GM19397 (cell line): ENCODE results near the gene IMPDH1.
"Not testable (repeated sequence)": the region's sequence is repeated elsewhere in the genome, so short reads cannot be mapped to it uniquely, and the experiment has no call there.

ENCODE experiments used
- ATAC-seq: cut with Tn5 transposase; IDR thresholded peaks from one replicate; pipeline ENCODE4 v1.9.1; 2021; ENCODE audit warnings: mild to moderate bottlenecking, moderate library complexity; ENCODE audit not compliant: unreplicated experiment

The IMPDH1 gene

GRCh38 chr7:128409596-128410450, at the start of gene IMPDH1:
IMPDH1 (minus strand) TSS chr7:128409982; CDS start chr7:128409901, 81 bp downstream.
- ATAC-seq = peak; percentile 81

DNA sequence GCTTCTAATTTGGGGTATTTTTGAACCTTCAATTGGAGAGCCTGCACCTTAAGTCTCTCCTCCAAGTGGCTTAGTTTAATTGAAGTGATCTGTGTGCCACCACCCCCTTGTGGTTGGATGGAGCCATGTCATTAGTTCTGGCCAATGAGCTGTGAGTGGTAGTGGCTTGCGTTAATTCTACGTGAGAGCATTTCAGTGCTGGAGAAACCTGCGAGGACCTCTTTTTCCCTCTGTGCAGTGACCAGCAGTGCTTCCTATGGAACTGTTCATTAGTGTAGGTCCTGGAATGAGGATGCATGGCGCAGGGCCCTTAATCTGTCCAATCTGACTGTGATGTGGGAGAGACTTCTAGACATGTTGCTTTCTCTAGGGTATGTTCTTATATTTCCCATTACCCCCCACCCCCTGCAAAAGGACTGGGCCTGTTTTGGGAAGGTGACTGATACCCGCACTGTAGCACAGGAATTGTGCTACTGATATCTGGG, 49.7 kb upstream of the IMPDH1 start:
- ATAC-seq = peak; percentile 32

DNA sequence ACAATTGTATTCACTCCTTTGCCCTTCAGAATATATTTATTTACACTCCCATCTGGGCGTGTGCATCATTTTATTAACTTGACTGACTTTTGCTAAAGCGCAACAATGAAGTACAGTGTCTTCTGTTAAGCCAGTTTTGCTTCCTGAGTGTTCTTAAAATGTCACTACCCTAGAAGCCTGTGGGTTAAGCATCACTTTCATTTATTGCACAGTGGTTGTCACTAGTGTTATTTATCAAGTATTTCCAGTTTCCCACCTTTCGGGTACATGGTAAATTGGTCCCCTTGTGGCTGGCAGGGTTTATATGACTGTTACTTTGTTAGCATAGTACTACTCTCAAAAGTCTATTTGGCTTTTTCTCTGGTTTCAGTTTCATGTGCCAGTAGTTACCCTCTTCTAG, 49.2 kb upstream of the IMPDH1 start:
- peak; percentile 11 for ATAC-seq

DNA sequence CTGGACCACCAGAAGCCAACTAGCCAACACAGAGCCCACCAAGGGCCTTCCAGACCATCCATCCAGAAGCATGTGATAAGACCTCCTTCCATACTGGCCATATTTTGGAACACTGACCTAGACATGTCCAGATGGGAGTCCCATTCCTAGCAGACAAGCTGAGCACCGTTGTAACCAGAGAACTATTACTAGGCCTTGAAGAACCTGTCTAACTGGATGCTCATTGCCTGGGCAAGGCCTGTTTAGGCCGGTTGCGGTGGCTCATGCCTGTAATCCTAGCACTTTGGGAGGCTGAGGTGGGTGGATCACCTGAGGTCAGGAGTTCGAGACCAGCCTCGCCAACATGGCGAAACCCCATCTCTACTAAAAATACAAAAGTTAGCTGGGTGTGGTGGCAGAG, 47.6 kb upstream of the IMPDH1 start:
- not testable (repeated sequence) for ATAC-seq

DNA sequence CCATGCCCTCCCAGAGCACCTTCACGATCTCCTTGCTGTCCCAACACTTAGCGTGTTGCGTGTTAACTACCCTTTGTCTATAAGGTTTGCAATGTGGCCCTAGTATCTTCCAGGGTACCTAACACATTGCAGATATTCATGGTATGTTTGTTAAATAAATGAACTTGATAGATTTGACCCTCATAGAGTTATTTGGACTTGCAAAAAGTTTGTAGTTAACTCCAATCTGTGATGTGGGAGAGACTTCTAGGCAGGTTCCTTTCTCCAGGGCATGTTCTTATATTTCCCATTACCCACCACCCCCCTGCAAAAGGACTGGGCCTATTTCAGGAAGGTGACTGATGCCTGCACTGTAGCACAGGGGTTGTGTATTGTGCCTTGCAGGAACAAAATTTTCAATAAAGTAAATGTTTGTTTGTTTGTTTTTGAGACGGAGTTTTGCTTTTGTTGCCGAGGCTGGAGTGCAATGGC, 46.5 kb upstream of the IMPDH1 start:
- peak; percentile 16 for ATAC-seq

GRCh38 chr7:128455543-128456254, 45.9 kb upstream of the IMPDH1 start, which contains the start of gene HILPDA:
HILPDA (plus strand) TSS chr7:128455878; CDS start chr7:128457269, 1,391 bp downstream.
- ATAC-seq = peak; percentile 93

- no peak for ATAC-seq
Observed at GRCh38 chr7:128454808-128455542, 45.2 kb upstream of the IMPDH1 start.

DNA sequence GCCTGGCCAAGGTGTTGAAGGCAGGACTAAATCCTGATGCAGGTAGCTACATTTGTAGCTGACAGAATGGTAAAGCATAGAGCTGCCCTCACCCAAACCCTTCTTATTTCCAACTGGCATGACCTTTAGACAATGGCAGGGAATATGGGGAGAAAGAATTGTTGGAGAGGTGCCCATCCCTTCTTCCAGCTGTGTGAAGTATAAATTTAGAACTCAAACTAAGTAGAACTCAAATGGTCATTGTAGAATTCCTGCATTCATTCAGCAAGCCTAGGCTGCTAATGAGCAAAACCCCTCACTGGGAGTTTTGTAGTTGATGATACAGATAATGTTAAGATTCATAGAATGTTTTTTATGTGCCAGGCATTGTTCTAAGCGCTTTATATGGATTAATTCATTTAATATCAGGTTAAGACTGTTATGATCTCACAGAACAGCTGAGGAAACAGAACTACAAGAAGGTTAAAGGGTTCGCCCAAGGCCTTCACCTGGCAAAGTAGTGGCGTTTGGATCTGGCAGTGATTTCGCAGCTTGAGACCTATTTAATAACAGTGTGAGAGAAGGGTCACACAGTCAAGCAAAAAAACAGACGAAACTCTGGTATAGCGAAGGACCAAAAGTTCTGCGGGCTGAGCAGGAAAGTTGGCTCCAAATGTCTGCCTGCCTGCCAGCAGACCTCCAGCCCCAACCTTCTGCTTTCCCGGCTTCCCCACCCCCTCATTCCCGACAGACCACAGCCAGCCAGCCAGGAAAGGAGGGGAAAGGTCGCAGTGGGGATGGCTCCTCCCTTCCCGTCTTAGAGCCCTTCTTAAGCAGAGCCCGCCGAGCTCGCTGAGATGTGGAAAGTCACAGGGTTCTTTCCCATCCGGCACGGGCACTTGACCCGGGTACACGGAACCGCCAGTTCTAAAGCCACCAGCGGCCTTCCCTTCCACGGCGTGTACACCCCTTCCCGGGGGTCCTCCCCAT, 44.3 kb upstream of the IMPDH1 start:
- ATAC-seq = no peak

DNA sequence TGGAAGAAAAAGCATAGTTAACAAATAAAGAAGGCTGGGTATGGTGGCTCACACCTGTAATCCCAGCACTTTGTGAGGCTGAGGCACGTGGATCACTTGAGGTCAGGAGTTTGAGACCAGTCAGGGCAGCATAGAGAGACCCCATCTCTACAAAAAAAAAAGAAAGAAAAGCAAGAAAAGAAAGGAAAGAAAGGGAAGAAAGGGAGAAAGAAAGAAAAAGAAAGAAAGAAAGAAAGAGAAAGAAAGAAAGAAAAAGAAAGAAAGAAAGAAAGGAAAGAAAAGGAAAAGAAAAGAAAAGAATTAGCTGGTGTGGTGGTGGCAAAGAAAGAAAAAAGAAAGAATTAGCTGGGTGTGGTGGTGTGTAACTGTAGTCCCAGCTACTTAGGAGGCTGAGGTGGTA, 42.8 kb upstream of the IMPDH1 start:
- no peak for ATAC-seq

- ATAC-seq = no peak
Observed at GRCh38 chr7:128450913-128451312, 41.1 kb upstream of the IMPDH1 start.

DNA sequence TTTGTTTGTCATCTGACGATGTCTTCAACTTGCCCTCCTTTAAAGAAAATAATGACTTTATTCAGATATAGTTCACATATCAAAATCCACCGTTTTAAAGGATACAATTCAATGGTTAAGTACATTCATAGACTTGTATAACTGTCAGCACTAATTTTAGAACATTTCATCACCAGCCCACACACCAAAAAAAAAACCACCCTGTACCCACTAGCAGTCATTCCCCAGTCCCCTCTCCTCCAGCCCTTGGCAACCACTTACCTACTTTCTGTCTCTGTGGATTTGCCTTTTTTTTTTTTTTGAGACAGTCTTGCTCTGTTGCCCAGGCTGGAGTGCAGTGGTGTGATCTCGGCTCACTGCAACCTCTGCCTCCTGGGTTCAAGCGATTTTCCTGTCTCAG, 40.6 kb upstream of the IMPDH1 start:
- no peak for ATAC-seq

DNA sequence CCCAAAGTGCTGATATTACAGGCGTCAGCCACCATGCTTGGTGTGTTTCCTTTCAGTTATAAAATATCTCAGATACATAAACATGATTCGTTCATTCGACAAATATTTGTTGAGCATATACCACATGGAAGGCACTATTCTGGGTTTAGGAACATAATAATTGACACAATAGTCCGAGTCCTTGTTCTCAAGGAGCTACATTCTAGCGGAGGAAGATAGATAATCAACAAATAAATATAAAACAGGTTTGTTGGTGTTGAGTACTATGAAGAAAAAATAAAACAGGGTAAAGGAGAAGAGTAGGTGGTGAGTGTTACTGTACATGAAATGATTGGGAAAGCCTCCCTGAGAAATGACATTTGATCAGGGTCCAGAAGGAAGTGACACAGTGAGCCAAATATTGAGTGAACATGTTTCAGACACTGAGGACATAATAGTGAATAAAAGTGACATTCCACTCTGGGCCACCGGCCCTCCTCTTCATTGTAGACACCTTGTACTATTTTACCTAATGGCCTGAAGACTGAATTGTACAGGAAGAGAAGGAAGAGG, 39.0 kb upstream of the IMPDH1 start:
- no peak for ATAC-seq

- no peak for ATAC-seq
Observed at GRCh38 chr7:128447941-128448564, 38.3 kb upstream of the IMPDH1 start.

GRCh38 chr7:128446306-128446705, 36.5 kb upstream of the IMPDH1 start:
- ATAC-seq = no peak

DNA sequence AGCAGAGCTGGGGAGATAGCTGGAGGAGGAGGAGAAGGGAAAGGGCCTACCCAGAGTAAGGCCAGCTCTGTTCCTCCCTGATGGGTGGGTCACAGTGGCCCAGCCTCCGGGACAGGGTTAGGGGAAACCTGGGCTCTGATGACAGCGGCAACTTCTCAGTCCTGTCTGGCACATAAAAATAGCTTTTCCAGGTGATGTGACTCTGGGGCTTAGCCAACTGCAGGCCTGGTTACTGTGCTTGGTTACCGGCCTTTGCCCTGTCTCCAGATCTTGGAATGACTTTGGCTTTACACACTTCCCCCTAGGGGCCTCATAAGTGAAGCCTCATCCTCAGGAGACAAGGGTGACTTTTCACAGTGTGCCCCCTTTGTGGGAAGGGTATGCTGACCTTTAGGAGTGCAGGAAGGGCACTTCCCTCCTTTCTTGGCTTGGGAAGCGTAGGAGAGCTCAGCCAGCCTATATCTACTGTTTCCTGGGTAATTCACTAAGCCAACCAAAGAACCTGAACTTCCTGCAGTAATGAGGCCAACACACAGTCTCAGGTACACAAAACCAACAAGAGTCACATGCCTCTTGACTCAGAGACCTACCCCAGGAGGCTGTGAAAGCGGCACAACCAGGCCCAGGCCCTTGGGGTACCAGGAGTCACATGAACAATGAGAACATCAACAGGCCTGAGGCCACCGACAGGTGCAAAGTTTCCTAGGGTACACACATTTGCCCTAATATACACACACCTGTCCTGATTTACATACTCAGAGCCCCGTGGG, 34.2 kb upstream of the IMPDH1 start:
- no peak for ATAC-seq

DNA sequence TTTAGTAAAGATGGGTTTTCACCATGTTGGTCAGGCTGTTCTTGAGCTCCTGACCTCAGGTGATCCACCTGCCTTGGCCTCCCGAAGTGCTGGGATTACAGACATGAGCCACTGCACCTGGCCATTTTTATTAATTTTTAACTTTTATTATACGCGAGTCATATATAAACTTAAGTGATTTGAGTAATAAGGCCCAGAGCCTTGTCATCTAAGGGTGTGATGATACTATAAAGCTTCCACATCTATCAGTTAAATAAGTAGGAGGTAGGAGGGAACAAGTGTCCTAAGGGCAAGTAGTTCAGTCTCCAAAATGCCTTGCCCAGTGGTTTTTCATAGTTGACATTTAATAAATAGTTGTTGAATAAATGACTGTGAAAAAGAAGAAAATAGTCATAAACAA, 32.6 kb upstream of the IMPDH1 start:
- no peak for ATAC-seq

- ATAC-seq = no peak
Observed at GRCh38 chr7:128437426-128438332, 27.9 kb upstream of the IMPDH1 start.
